Activated T-cell treated with anti-CD3 and anti-CD28 coated beads, Interleukin-2, amount 50 U/mL, for 4 hours (primary cell): ENCODE data around the gene ZNF140. TPM values are rescaled to one million over a fixed set of nuclear protein-coding genes. Genes with fewer than 3 reads are reported as not detected.
A peak's percentile ranks its signal among the peaks of the same experiment; 100 is the strongest.

ENCODE experiments used
- ATAC-seq, 2 donors: fragments of 200-7000 bp; cut with Tn5 transposase; one replicate each; pipeline ENCODE4 v1.10.0; 2021
- DNase-seq: peaks from one replicate; pipeline ENCODE4 v3.0.0-alpha.2; 2020
- H3K27me3 Mint-ChIP-seq: one replicate; pipeline ENCODE4 v1.8.0; 2021; ENCODE audit warnings: low read depth, mixed read lengths
- H3K36me3 Mint-ChIP-seq: one replicate; pipeline ENCODE4 v1.8.0; 2022; ENCODE audit warnings: mixed read lengths; ENCODE audit not compliant: insufficient read depth
- H3K4me1 Mint-ChIP-seq: one replicate; pipeline ENCODE4 v1.8.0; 2021; ENCODE audit warnings: low read depth, mixed read lengths
- H3K4me3 Mint-ChIP-seq: one replicate; pipeline ENCODE4 v1.8.0; 2021; ENCODE audit warnings: mild to moderate bottlenecking, moderate library complexity, mixed read lengths
- H3K9me3 Mint-ChIP-seq: one replicate; pipeline ENCODE4 v1.8.0; 2021; ENCODE audit warnings: mixed read lengths
- total RNA-seq, 3 donors: library from RNA; stranded (reverse); gene quantifications; one replicate each; pipeline ENCODE4 v1.2.1, GENCODE V29; 2021

The ZNF140 gene
- total RNA-seq, 3 donors from 2014 or later, result 10.4 to 15.0 (median 13.4) TPM

- peaks cover 78% of the 10 kb centered on the region for H3K36me3 Mint-ChIP-seq
- H3K4me3 Mint-ChIP-seq, result no peak overlapping the region
- ATAC-seq (no peak), DNase-seq (no peak)
- H3K27me3 Mint-ChIP-seq, result no peaks in the 10 kb centered on the region
- peaks cover 54% of the 10 kb centered on the region for H3K9me3 Mint-ChIP-seq
- no peaks in the 10 kb centered on the region for H3K4me1 Mint-ChIP-seq
Observed at GRCh38 chr12:133106253-133106652, 25.5 kb downstream of the ZNF140 start.

- H3K4me1 Mint-ChIP-seq, result no peaks in the 10 kb centered on the region
- no peaks in the 10 kb centered on the region for H3K27me3 Mint-ChIP-seq
- H3K36me3 Mint-ChIP-seq, result peaks cover 72% of the 10 kb centered on the region
- H3K9me3 Mint-ChIP-seq, result peaks cover 52% of the 10 kb centered on the region
- H3K4me3 Mint-ChIP-seq, result no peak overlapping the region
- ATAC-seq (no peak), DNase-seq (no peak)
Observed at GRCh38 chr12:133107121-133107520, 26.4 kb downstream of the ZNF140 start.

- H3K36me3 Mint-ChIP-seq, result peaks cover 68% of the 10 kb centered on the region
Observed at GRCh38 chr12:133108150-133108549, 27.4 kb downstream of the ZNF140 start.

GRCh38 chr12:133120385-133121191 lies 39.9 kb downstream of the ZNF140 start:
- H3K36me3 Mint-ChIP-seq, result peaks cover 66% of the 10 kb centered on the region
- no peaks in the 10 kb centered on the region for H3K27me3 Mint-ChIP-seq
- no peak overlapping the region for H3K4me3 Mint-ChIP-seq
- ATAC-seq (no peak), DNase-seq (no peak)
- H3K9me3 Mint-ChIP-seq, result peaks cover 61% of the 10 kb centered on the region
- no peaks in the 10 kb centered on the region for H3K4me1 Mint-ChIP-seq

More at GRCh38 chr12:133108150-133108549, 27.4 kb downstream of the ZNF140 start:
- H3K4me3 Mint-ChIP-seq, result no peak overlapping the region
- ATAC-seq (no peak), DNase-seq (no peak)
- H3K27me3 Mint-ChIP-seq, result no peaks in the 10 kb centered on the region
- peaks cover 55% of the 10 kb centered on the region for H3K9me3 Mint-ChIP-seq
- H3K4me1 Mint-ChIP-seq, result no peaks in the 10 kb centered on the region

GRCh38 chr12:133124674-133125073 lies 44.0 kb downstream of the ZNF140 start:
- peaks cover 43% of the 10 kb centered on the region for H3K9me3 Mint-ChIP-seq
- no peak overlapping the region for H3K4me3 Mint-ChIP-seq
- peaks cover 9% of the 10 kb centered on the region for H3K4me1 Mint-ChIP-seq
- H3K36me3 Mint-ChIP-seq, result peaks cover 61% of the 10 kb centered on the region
- DNase-seq, result no peak
- no peaks in the 10 kb centered on the region for H3K27me3 Mint-ChIP-seq
- ATAC-seq, result no peak

- ATAC-seq (peak; percentile 4 to 7), DNase-seq (no peak)
- peaks cover 49% of the 10 kb centered on the region for H3K36me3 Mint-ChIP-seq
- H3K27me3 Mint-ChIP-seq, result no peaks in the 10 kb centered on the region
- peaks cover 21% of the 10 kb centered on the region for H3K4me1 Mint-ChIP-seq
- peaks cover 24% of the 10 kb centered on the region for H3K9me3 Mint-ChIP-seq
- peak overlapping the region; percentile 93 for H3K4me3 Mint-ChIP-seq
Observed at GRCh38 chr12:133129368-133130037, 48.8 kb downstream of the ZNF140 start.

- Mint-ChIP-seq H3K27me3 (no peaks in the 10 kb centered on the region), H3K36me3 (peaks cover 49% of the 10 kb centered on the region), H3K9me3 (peaks cover 26% of the 10 kb centered on the region), H3K4me1 (peaks cover 21% of the 10 kb centered on the region), H3K4me3 (peak within 1 kb of the TSS; percentile 93)
- ATAC-seq (peak; percentile 91 to 92), DNase-seq (peak; percentile 97)
Observed at GRCh38 chr12:133130038-133130807, 49.5 kb downstream of the ZNF140 start, which contains the start of the genes ZNF10 and ZNF891. ZNF10 (plus strand) TSS chr12:133130627; CDS start chr12:133144493, 13,866 bp downstream. ZNF891 (minus strand) TSS chr12:133130274; CDS start chr12:133121918, 8,356 bp downstream.

GRCh38 chr12:133130808-133131128 lies 50.0 kb downstream of the ZNF140 start:
- Mint-ChIP-seq H3K4me1 (peaks cover 21% of the 10 kb centered on the region), H3K4me3 (peak overlapping the region; percentile 93), H3K9me3 (peaks cover 31% of the 10 kb centered on the region), H3K36me3 (peaks cover 49% of the 10 kb centered on the region), H3K27me3 (no peaks in the 10 kb centered on the region)
- ATAC-seq, result peak; percentile 2 to 7
- no peak for DNase-seq

GRCh38 chr12:133135747-133136146 lies 55.0 kb downstream of the ZNF140 start:
- DNase-seq (no peak), ATAC-seq (no peak)
- Mint-ChIP-seq H3K27me3 (no peaks in the 10 kb centered on the region), H3K9me3 (peaks cover 60% of the 10 kb centered on the region), H3K4me1 (peaks cover 9% of the 10 kb centered on the region), H3K4me3 (no peak overlapping the region), H3K36me3 (peaks cover 71% of the 10 kb centered on the region)

- DNase-seq (no peak), ATAC-seq (no peak)
- peaks cover 62% of the 10 kb centered on the region for H3K9me3 Mint-ChIP-seq
- H3K27me3 Mint-ChIP-seq, result no peaks in the 10 kb centered on the region
- H3K36me3 Mint-ChIP-seq, result peaks cover 67% of the 10 kb centered on the region
- H3K4me3 Mint-ChIP-seq, result no peak overlapping the region
- no peaks in the 10 kb centered on the region for H3K4me1 Mint-ChIP-seq
Observed at GRCh38 chr12:133145981-133146380, 65.3 kb downstream of the ZNF140 start.

GRCh38 chr12:133156125-133156690 lies 75.5 kb downstream of the ZNF140 start:
- H3K36me3 Mint-ChIP-seq, result peaks cover 71% of the 10 kb centered on the region
- no peak overlapping the region for H3K4me3 Mint-ChIP-seq
- H3K27me3 Mint-ChIP-seq, result no peaks in the 10 kb centered on the region
- ATAC-seq, result no peak
- peaks cover 78% of the 10 kb centered on the region for H3K9me3 Mint-ChIP-seq
- no peaks in the 10 kb centered on the region for H3K4me1 Mint-ChIP-seq
- DNase-seq, result no peak
